GM12892 (cell line): ENCODE measurements around the gene ATG13. TPM values are rescaled to one million over a fixed set of nuclear protein-coding genes. Genes with fewer than 3 reads are reported as not detected.
"Not testable (repeated sequence)": the region's sequence is repeated elsewhere in the genome, so short reads cannot be mapped to it uniquely, and the experiment has no call there.

ENCODE experiments used
- DNase-seq: peaks from one replicate; pipeline ENCODE4 v3.0.0; 2011; ENCODE audit not compliant: insufficient read length
- FAIRE-seq: peaks from 2 replicates; lab custom pipeline; 2011; peaks lifted over from hg19 to GRCh38; lab: Jason Lieb, UNC
- POLR2A ChIP-seq: IDR thresholded peaks from 2 replicates; pipeline ENCODE4 v1.6.1; 2011; ENCODE audit warnings: low read depth, low read length, control low read depth
- POLR2AphosphoS5 ChIP-seq: IDR thresholded peaks from 2 replicates; pipeline ENCODE4 v1.6.1; 2011; ENCODE audit warnings: low read depth, low read length, control low read depth
- TAF1 ChIP-seq: IDR thresholded peaks from 2 replicates; pipeline ENCODE4 v1.6.1; 2011; ENCODE audit warnings: low read depth, mild to moderate bottlenecking, control low read depth, low read length, borderline replicate concordance
- polyA plus RNA-seq: library from polyadenylated mRNA; unstranded; fragments of >200 nt; gene quantifications from one replicate; pipeline ENCODE4 v1.2.1, GENCODE V29; 2012; ENCODE audit warnings: missing spikeins, inconsistent platforms; ENCODE audit not compliant: missing spikeins

ATG13 gene
- 17.3 TPM for polyA plus RNA-seq

- DNase-seq (peak; percentile 87), FAIRE-seq (peak; percentile 98)
- TF ChIP-seq POLR2A (peak; percentile 73), TAF1 (peak; percentile 39; the same call in 1 of the 2 replicates), POLR2AphosphoS5 (peak; percentile 42; the same call in 1 of the 2 replicates)
Measured at GRCh38 chr11:46617134-46617971, at the start of gene ATG13, which contains the start of gene HARBI1. Gene ATG13, plus strand, starts transcription at chr11:46617553. Its CDS starts 26,739 bp downstream, at chr11:46644292. Gene HARBI1, minus strand, starts transcription at chr11:46617227. Its CDS starts 990 bp downstream, at chr11:46616237.

- no peak for TF ChIP-seq POLR2AphosphoS5
- no peak for TF ChIP-seq TAF1
- no peak for DNase-seq
- FAIRE-seq: peak; percentile 14
Measured at GRCh38 chr11:46570790-46571398, 46.5 kb upstream of the ATG13 start.

GRCh38 chr11:46574656-46575055, 42.7 kb upstream of the ATG13 start:
- TF ChIP-seq POLR2AphosphoS5 (no peak), POLR2A (no peak), TAF1 (no peak)
- no peak for FAIRE-seq
- no peak for DNase-seq

- TF ChIP-seq POLR2A (no peak), TAF1 (no peak), POLR2AphosphoS5 (no peak)
- peak; percentile 5 for FAIRE-seq
Measured at GRCh38 chr11:46577058-46577457, 40.3 kb upstream of the ATG13 start.

GRCh38 chr11:46582588-46582987, 34.8 kb upstream of the ATG13 start:
- TF ChIP-seq POLR2AphosphoS5 (no peak), TAF1 (no peak), POLR2A (no peak)

More at GRCh38 chr11:46577058-46577457, 40.3 kb upstream of the ATG13 start:
- no peak for DNase-seq

GRCh38 chr11:46583513-46583912, 33.8 kb upstream of the ATG13 start:
- DNase-seq, FAIRE-seq: not testable (repeated sequence)

More at GRCh38 chr11:46582588-46582987, 34.8 kb upstream of the ATG13 start:
- DNase-seq (no peak), FAIRE-seq (no peak)

- no peak for FAIRE-seq
- no peak for DNase-seq
- TF ChIP-seq TAF1: no peak
- TF ChIP-seq POLR2A: no peak
- no peak for TF ChIP-seq POLR2AphosphoS5
Measured at GRCh38 chr11:46588131-46588530, 29.2 kb upstream of the ATG13 start.

GRCh38 chr11:46588915-46589314, 28.4 kb upstream of the ATG13 start:
- FAIRE-seq (no peak), DNase-seq (no peak)
- TF ChIP-seq POLR2A: no peak
- TF ChIP-seq POLR2AphosphoS5: no peak
- TF ChIP-seq TAF1: no peak

GRCh38 chr11:46590740-46591605, 26.4 kb upstream of the ATG13 start:
- FAIRE-seq: no peak
- no peak for TF ChIP-seq POLR2A
- TF ChIP-seq POLR2AphosphoS5: no peak
- no peak for TF ChIP-seq TAF1
- DNase-seq: no peak

GRCh38 chr11:46593550-46594373, 23.6 kb upstream of the ATG13 start, which contains the start of gene AMBRA1:
Gene AMBRA1, minus strand, starts transcription at chr11:46594023. Its CDS starts 45,643 bp downstream, at chr11:46548380.
- TF ChIP-seq TAF1: peak; percentile 68; the same call in 1 of the 2 replicates
- TF ChIP-seq POLR2A: peak; percentile 84
- peak; percentile 53 for TF ChIP-seq POLR2AphosphoS5
- peak; percentile 96 for FAIRE-seq
- peak; percentile 62 for DNase-seq
